Loucy (cell line): Measurements from ENCODE around the gene PPIL6.

Experiments used
- EZH2phosphoT487 ChIP-seq: fragments of 200-600 bp; IDR thresholded peaks from 2 replicates; pipeline ENCODE4 v1.6.1; 2018; ENCODE audit warnings: antibody characterized with exemption, mild to moderate bottlenecking, moderate library complexity, borderline replicate concordance
- TF ChIP-seq, protein P1 (sequence below): fragments of 200-600 bp; sonication (generic); conservative IDR thresholded peaks from 2 replicates; pipeline ENCODE4 v1.5.1; 2014; ENCODE audit warnings: mild to moderate bottlenecking, antibody characterized with exemption, low read length

GRCh38 chr6:109446541-109446940 is 6.1 kb upstream of the PPIL6 start:
- TF ChIP-seq, protein P1, sequence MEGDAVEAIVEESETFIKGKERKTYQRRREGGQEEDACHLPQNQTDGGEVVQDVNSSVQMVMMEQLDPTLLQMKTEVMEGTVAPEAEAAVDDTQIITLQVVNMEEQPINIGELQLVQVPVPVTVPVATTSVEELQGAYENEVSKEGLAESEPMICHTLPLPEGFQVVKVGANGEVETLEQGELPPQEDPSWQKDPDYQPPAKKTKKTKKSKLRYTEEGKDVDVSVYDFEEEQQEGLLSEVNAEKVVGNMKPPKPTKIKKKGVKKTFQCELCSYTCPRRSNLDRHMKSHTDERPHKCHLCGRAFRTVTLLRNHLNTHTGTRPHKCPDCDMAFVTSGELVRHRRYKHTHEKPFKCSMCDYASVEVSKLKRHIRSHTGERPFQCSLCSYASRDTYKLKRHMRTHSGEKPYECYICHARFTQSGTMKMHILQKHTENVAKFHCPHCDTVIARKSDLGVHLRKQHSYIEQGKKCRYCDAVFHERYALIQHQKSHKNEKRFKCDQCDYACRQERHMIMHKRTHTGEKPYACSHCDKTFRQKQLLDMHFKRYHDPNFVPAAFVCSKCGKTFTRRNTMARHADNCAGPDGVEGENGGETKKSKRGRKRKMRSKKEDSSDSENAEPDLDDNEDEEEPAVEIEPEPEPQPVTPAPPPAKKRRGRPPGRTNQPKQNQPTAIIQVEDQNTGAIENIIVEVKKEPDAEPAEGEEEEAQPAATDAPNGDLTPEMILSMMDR, result no peak
- TF ChIP-seq EZH2phosphoT487, result no peak
